Measurements from ENCODE around the gene RAVER2. TPM values are rescaled to one million over a fixed set of nuclear protein-coding genes. Genes with fewer than 3 reads are reported as not detected.

The RAVER2 gene
- total and polyA plus RNA-seq, 2 experiments from 2014 or later = 14.1 to 28.6 TPM

DNA sequence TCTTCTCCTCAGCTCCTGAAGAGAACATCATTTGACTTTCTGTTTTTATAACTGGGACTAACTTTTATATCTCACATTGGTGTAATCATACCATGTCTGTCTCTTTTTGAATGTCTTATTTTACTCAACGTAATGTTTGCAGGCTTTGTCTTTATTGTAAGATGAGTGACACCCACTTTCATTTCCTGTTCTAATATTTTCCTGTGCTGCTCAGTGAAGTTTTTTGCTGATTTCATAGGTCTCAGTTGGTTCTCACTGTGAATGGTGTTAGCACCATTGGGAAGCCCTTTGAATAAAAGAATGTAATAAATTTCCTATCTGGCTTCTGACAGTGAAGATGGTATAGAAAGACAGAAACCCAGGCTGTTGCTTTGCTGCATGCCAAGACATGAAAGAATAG lies 84.0 kb downstream of the RAVER2 start:
- H3K4me3 ChIP-seq = no peak overlapping the region
- no peak overlapping the region for H2AFZ ChIP-seq
- no peaks in the 10 kb centered on the region for H3K36me3 ChIP-seq (replicated peaks; ENCODE audit: insufficient read depth, low read depth)
- DNase-seq (ENCODE audit: low spot score) = no peak
- no peak overlapping the region for H3K4me2 ChIP-seq
- no peaks in the 10 kb centered on the region for H3K27me3 ChIP-seq
- no peaks in the 10 kb centered on the region for H3K9me3 ChIP-seq (ENCODE audit: low read depth)
- H3K27ac ChIP-seq = no peak overlapping the region
- 93% methylated on average over 1 of the region's 1 CpG for WGBS (ENCODE audit: low lambda C conversion rate, missing lambda C conversion rate)
- TF ChIP-seq EZH2 (IDR thresholded peaks at IDR 0.05; ENCODE audit: borderline replicate concordance) (no peak), EZH2phosphoT487 (IDR thresholded peaks at IDR 0.05; ENCODE audit: low read depth, severe bottlenecking, unreplicated experiment) (no peak)
- TF ChIP-seq, protein P1, sequence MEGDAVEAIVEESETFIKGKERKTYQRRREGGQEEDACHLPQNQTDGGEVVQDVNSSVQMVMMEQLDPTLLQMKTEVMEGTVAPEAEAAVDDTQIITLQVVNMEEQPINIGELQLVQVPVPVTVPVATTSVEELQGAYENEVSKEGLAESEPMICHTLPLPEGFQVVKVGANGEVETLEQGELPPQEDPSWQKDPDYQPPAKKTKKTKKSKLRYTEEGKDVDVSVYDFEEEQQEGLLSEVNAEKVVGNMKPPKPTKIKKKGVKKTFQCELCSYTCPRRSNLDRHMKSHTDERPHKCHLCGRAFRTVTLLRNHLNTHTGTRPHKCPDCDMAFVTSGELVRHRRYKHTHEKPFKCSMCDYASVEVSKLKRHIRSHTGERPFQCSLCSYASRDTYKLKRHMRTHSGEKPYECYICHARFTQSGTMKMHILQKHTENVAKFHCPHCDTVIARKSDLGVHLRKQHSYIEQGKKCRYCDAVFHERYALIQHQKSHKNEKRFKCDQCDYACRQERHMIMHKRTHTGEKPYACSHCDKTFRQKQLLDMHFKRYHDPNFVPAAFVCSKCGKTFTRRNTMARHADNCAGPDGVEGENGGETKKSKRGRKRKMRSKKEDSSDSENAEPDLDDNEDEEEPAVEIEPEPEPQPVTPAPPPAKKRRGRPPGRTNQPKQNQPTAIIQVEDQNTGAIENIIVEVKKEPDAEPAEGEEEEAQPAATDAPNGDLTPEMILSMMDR (IDR thresholded peaks at IDR 0.05; ENCODE audit: poor library complexity) = no peak
- no peaks in the 10 kb centered on the region for H4K20me1 ChIP-seq (ENCODE audit: insufficient read depth, poor library complexity, severe bottlenecking)
- H3K9me2 ChIP-seq (replicated peaks; ENCODE audit: insufficient read depth) = no peaks in the 10 kb centered on the region
- no peaks in the 10 kb centered on the region for H3K79me2 ChIP-seq
- H3K4me1 ChIP-seq (ENCODE audit: insufficient read depth) = peaks cover 3% of the 10 kb centered on the region

DNA sequence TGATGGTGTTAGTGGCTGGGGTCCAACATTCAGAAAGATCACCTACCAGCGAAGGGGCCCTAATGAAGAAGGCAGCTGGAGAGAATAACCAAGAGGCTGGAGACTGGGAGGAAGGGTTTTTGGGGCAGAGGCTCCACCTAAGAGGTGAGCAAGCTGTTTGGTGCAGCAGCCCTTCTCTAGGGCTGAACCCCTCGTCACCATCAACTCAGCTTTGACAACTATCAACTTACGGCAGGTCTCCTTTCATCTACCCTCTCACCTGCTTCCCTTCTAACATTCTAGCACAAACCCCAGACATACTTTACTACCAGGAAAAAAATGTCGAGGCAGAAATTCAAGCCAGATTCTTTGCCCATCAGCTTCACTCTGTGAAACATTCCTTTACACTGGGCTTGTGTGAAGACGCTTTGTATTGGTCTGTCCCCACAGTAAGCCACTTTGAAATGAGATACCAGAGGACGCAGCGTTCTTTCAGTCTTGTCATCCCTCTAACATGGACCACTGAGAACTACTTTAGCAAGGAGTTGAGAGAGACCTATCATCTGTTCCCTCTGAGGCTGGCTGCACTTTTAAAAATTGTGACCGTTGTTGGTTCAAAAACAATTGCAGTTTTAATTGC lies 84.6 kb downstream of the RAVER2 start:
- Histone ChIP-seq H2AFZ (no peak overlapping the region), H3K4me1 (ENCODE audit: insufficient read depth) (peaks cover 3% of the 10 kb centered on the region), H3K9me2 (replicated peaks; ENCODE audit: insufficient read depth) (no peaks in the 10 kb centered on the region), H3K4me3 (no peak overlapping the region), H3K27ac (no peak overlapping the region), H3K4me2 (no peak overlapping the region), H3K27me3 (no peaks in the 10 kb centered on the region), H3K9me3 (ENCODE audit: low read depth) (no peaks in the 10 kb centered on the region), H3K36me3 (replicated peaks; ENCODE audit: insufficient read depth, low read depth) (no peaks in the 10 kb centered on the region), H4K20me1 (ENCODE audit: insufficient read depth, poor library complexity, severe bottlenecking) (no peaks in the 10 kb centered on the region), H3K79me2 (no peaks in the 10 kb centered on the region)
- 80% methylated on average over 8 of the region's 8 CpGs for WGBS (ENCODE audit: low lambda C conversion rate, missing lambda C conversion rate)
- no peak for TF ChIP-seq EZH2 (IDR thresholded peaks at IDR 0.05; ENCODE audit: borderline replicate concordance)
- no peak for DNase-seq (ENCODE audit: low spot score)

DNA sequence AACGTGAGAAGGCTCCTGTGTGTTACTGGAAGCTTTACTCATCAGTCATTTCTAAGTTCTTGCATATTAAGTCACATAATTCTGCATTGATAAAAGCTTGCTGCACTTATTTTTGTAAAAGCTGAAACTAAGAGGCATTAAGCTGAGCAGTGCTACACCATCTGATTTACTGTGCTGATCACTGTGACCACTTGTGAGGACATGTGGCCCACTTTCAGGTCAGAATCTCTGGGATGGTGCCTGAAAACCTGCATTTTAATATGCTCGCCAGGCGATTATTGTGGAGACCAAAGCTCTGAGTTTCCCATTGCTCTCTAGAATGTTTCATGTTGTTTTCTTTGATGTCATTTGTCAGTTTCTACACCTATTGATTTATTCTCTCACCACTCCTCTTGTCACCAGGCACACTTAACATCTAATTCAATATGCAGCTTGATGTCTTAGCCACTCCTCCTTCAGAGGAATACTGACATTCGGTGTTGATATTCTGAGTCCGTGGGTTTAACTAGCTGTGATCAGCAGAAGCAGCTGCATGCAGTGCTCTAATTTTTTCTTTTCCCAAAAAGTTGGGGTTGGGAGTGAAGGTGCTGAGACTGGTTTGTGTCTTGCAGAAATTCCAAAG lies 85.3 kb downstream of the RAVER2 start:
- H3K4me1 ChIP-seq (ENCODE audit: insufficient read depth) = peaks cover 3% of the 10 kb centered on the region
- no peaks in the 10 kb centered on the region for H4K20me1 ChIP-seq (ENCODE audit: insufficient read depth, poor library complexity, severe bottlenecking)
- no peaks in the 10 kb centered on the region for H3K36me3 ChIP-seq (replicated peaks; ENCODE audit: insufficient read depth, low read depth)
- H2AFZ ChIP-seq = no peak overlapping the region
- H3K9me3 ChIP-seq (ENCODE audit: low read depth) = no peaks in the 10 kb centered on the region
- no peaks in the 10 kb centered on the region for H3K9me2 ChIP-seq (replicated peaks; ENCODE audit: insufficient read depth)
- 79% methylated on average over 5 of the region's 5 CpGs for WGBS (ENCODE audit: low lambda C conversion rate, missing lambda C conversion rate)
- no peak overlapping the region for H3K4me2 ChIP-seq
- no peak overlapping the region for H3K4me3 ChIP-seq
- H3K79me2 ChIP-seq = no peaks in the 10 kb centered on the region
- no peak overlapping the region for H3K27ac ChIP-seq
- DNase-seq (ENCODE audit: low spot score) = no peak
- TF ChIP-seq EZH2 (IDR thresholded peaks at IDR 0.05; ENCODE audit: borderline replicate concordance) (no peak), EZH2phosphoT487 (IDR thresholded peaks at IDR 0.05; ENCODE audit: low read depth, severe bottlenecking, unreplicated experiment) (no peak)
- TF ChIP-seq, protein P1 (IDR thresholded peaks at IDR 0.05; ENCODE audit: poor library complexity) = no peak
- no peaks in the 10 kb centered on the region for H3K27me3 ChIP-seq

DNA sequence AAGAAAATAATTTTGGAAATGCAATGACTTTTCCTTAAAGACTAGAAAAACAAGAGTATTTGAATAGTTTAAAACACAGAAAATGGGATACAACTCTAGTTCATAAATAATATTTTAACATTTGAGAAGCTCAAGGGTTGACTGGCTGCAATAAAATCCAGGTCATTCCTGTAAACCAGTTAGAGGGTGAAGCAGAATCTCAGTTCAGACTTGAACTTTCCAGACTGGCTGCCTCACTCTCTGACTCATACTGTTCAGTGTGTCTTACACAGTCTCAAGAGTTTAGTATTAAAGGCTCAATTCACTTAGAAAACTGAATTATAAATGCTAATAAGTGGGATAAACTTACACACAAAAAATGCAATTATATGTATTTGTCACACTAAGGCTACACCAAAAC lies 89.9 kb downstream of the RAVER2 start:
- H3K9me3 ChIP-seq (ENCODE audit: low read depth) = no peaks in the 10 kb centered on the region
- no peaks in the 10 kb centered on the region for H3K36me3 ChIP-seq (replicated peaks; ENCODE audit: insufficient read depth, low read depth)
- H3K79me2 ChIP-seq = no peaks in the 10 kb centered on the region
- no peak overlapping the region for H3K27ac ChIP-seq
- TF ChIP-seq EZH2 (IDR thresholded peaks at IDR 0.05; ENCODE audit: borderline replicate concordance) = no peak
- no peak for TF ChIP-seq EZH2phosphoT487 (IDR thresholded peaks at IDR 0.05; ENCODE audit: low read depth, severe bottlenecking, unreplicated experiment)
- TF ChIP-seq, protein P1 (IDR thresholded peaks at IDR 0.05; ENCODE audit: poor library complexity) = no peak
- H3K4me1 ChIP-seq (ENCODE audit: insufficient read depth) = no peaks in the 10 kb centered on the region
- H3K4me2 ChIP-seq = no peak overlapping the region
- DNase-seq (ENCODE audit: low spot score) = no peak
- no peaks in the 10 kb centered on the region for H4K20me1 ChIP-seq (ENCODE audit: insufficient read depth, poor library complexity, severe bottlenecking)
- no peaks in the 10 kb centered on the region for H3K9me2 ChIP-seq (replicated peaks; ENCODE audit: insufficient read depth)
- H2AFZ ChIP-seq = no peak overlapping the region
- H3K4me3 ChIP-seq = no peak overlapping the region
- no peaks in the 10 kb centered on the region for H3K27me3 ChIP-seq
